ENCODE measurements around the gene UCK2. TPM values are rescaled to one million over a fixed set of nuclear protein-coding genes. Genes with fewer than 3 reads are reported as not detected.

Gene UCK2
- polyA plus RNA-seq, 2 of the 4 experiments (the other 2 are of a cell fraction): 72.4 to 98.9 TPM

DNA sequence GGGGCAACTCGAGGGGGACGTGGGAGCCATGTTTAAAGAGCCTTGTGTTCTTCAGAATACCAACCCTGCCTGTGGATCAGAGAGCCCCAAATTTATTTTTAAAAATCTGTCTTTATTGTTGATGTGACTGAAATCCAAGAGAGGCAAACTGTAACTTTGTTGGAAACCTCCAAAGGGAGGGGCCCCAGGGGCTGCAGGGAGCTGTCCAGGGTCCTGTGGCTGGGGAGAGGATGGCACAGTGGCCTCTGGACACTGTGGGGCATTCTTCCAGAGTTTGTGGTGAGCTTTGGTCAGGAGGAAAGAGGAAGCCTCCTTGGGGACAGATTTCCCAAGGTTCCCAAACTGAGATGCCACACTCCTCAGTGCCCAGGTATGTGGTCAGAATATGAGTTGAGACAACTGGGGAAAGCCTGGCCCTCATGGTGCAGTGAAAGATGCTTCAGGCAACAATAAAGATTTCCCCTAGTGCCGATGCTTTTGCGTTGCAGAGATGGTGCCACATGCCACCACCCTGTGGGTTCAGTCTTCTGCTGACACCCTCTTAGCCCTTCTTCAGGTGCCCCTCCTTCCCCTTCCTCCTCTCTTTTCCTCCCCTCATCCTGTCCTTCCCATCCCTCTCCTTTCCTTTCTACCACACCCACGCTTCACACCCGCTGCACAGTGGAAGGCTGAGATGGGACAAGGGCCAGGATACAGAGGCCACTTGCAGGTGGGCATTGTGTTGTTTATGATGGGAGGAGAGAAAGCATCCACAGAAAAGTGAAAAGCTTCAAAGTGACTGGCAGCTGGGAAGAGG is 122.1 kb downstream of the UCK2 start:
- DNase-seq (ENCODE audit: low read depth in 1 of 2, low spot score in 1 of 2): no peak
- 7% methylated on average over 6 of the region's 6 CpGs for WGBS (ENCODE audit: missing lambda C conversion rate)
- TF ChIP-seq JUNB (IDR thresholded peaks at IDR 0.05) (no peak), RNF2 (IDR thresholded peaks at IDR 0.05; ENCODE audit: borderline replicate concordance, low read depth) (no peak), CTCF (IDR thresholded peaks at IDR 0.05) (no peak), RAD21 (conservative IDR thresholded peaks at IDR 0.05 in 1 of 2, IDR thresholded peaks at IDR 0.05 in 1 of 2) (no peak), KDM5A (IDR thresholded peaks at IDR 0.05) (no peak), REST (IDR thresholded peaks at IDR 0.05) (peak; percentile 82), CBX8 (IDR thresholded peaks at IDR 0.05) (no peak), BHLHE40 (IDR thresholded peaks at IDR 0.05; ENCODE audit: low read depth, low read length) (no peak)
- Histone ChIP-seq H3K4me3 (no peak overlapping the region), H3K9me3 (no peaks in the 10 kb centered on the region), H3K27ac (no peak overlapping the region), H3K4me2 (no peak overlapping the region), H3K4me1 (no peaks in the 10 kb centered on the region)
- ChIA-PET POLR2A (no interaction called here), CTCF (interaction anchor here (1.4 kb wide), 1 partner anchor 25 kb away, joined by 3 read pairs; no protein-coding TSS in a partner anchor)
- ATAC-seq: peak; percentile 47 to 49; a peak in 1 of 6 replicates
- no peak for FAIRE-seq

DNA sequence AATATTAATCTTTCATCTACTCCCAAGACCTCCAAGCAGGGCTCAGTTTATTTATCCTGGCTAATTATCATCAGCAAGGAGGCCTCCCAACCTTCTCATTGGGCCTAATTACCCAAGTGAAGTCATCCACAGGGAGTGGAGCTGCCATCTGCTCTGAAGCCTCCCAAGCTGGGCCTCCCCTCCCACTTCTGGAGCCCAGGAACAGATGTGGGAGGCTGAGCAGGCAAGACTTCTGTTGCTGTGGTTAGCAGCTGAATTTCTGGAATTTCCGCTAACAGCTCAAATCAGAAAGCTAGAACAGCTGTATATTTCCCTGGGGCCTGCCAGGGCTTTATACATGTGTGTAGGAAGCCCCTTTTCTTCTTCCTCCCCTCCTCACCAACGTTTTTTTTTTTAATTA is 127.5 kb downstream of the UCK2 start:
- H3K9me3 ChIP-seq: no peaks in the 10 kb centered on the region
- TF ChIP-seq NFE2L2 (conservative IDR thresholded peaks at IDR 0.05; ENCODE audit: low read length) (no peak), GATA3 (IDR thresholded peaks at IDR 0.05; ENCODE audit: borderline replicate concordance) (no peak), ZC3H11A (IDR thresholded peaks at IDR 0.05) (no peak), HOXB5 (CRISPR knock-in tag; IDR thresholded peaks at IDR 0.05) (no peak), KDM1A (IDR thresholded peaks at IDR 0.05; ENCODE audit: low read depth) (no peak), CBX2 (IDR thresholded peaks at IDR 0.05; ENCODE audit: borderline replicate concordance, low read depth) (no peak), POLR2AphosphoS2 (conservative IDR thresholded peaks at IDR 0.05; ENCODE audit: low read length) (no peak), KDM5A (IDR thresholded peaks at IDR 0.05) (no peak), RCOR1 (IDR thresholded peaks at IDR 0.05; ENCODE audit: low read depth, low read length) (no peak), FOSB (CRISPR knock-in tag; IDR thresholded peaks at IDR 0.05) (no peak), TP53 (CRISPR knock-in tag; IDR thresholded peaks at IDR 0.05) (no peak), ZFP36 (IDR thresholded peaks at IDR 0.05; ENCODE audit: borderline replicate concordance, partially characterized antibody) (no peak), NR3C1 (IDR thresholded peaks at IDR 0.05) (no peak), RAD21 (conservative IDR thresholded peaks at IDR 0.05 in 1 of 2, IDR thresholded peaks at IDR 0.05 in 1 of 2) (no peak), RNF2 (IDR thresholded peaks at IDR 0.05; ENCODE audit: borderline replicate concordance, low read depth) (no peak), CTCF (IDR thresholded peaks at IDR 0.05) (no peak), JUN (IDR thresholded peaks at IDR 0.05) (no peak), MAZ (IDR thresholded peaks at IDR 0.05; ENCODE audit: borderline replicate concordance, low read depth, low read length) (no peak)
- TF ChIP-seq, protein P1, sequence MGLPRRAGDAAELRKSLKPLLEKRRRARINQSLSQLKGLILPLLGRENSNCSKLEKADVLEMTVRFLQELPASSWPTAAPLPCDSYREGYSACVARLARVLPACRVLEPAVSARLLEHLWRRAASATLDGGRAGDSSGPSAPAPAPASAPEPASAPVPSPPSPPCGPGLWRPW (IDR thresholded peaks at IDR 0.05): no peak
- CTCF ChIA-PET: no interaction called here
- DNase-seq (ENCODE audit: low read depth in 1 of 2, low spot score in 1 of 2): no peak
- no peaks in the 10 kb centered on the region for H3K4me1 ChIP-seq
- FAIRE-seq: no peak
- H3K27ac ChIP-seq: no peak overlapping the region
- H3K4me2 ChIP-seq: no peak overlapping the region
- H3K4me3 ChIP-seq: no peak overlapping the region
- POLR2A ChIA-PET: no interaction called here
- no peak for ATAC-seq
- 33% methylated on average over 2 of the region's 2 CpGs for WGBS (ENCODE audit: missing lambda C conversion rate)

All from A549 (cell line).